Spleen (tissue), 11 donors: Measurements from ENCODE around the gene DNASE1L2. TPM values are rescaled to one million over a fixed set of nuclear protein-coding genes. Genes with fewer than 3 reads are reported as not detected.
A peak's percentile ranks its signal among the peaks of the same experiment; 100 is the strongest.

Source experiments
- DNase-seq: peaks from one replicate; pipeline ENCODE4 v3.0.0-alpha.2; 2020
- H3K27ac ChIP-seq, 8 donors: fragments of 200-600 bp; sonication (generic) in 7 of 8; 1 replicate in 4 of 8; 2 replicates in 4 of 8; pipeline versions ENCODE4 v1.5.0 to v1.8.0; 2016 to 2021; ENCODE audit warnings: inconsistent platforms in 4 of 8, mild to moderate bottlenecking in 4 of 8, moderate library complexity in 1 of 8
- H3K27me3 ChIP-seq, 7 donors: fragments of 200-600 bp; sonication (generic) in 6 of 7; replicated peaks in 1 of 7; 1 replicate in 4 of 7; 2 replicates in 3 of 7; pipeline versions ENCODE4 v1.5.0 to v1.8.0; 2016 to 2021; ENCODE audit warnings: inconsistent platforms in 3 of 7, mild to moderate bottlenecking in 1 of 7
- H3K36me3 ChIP-seq, 6 donors: fragments of 200-600 bp; sonication (generic) in 5 of 6; 1 replicate in 4 of 6; 2 replicates in 2 of 6; pipeline versions ENCODE4 v1.5.0 to v1.8.0; 2016 to 2021; ENCODE audit warnings: inconsistent platforms in 2 of 6
- H3K4me1 ChIP-seq, 6 donors: fragments of 200-600 bp; sonication (generic) in 5 of 6; 1 replicate in 3 of 6; 2 replicates in 3 of 6; pipeline versions ENCODE4 v1.5.0 to v1.8.0; 2016 to 2021; ENCODE audit warnings: inconsistent platforms in 3 of 6
- H3K4me3 ChIP-seq, 8 donors: fragments of 200-600 bp; sonication (generic) in 7 of 8; 1 replicate in 4 of 8; 2 replicates in 4 of 8; pipeline versions ENCODE4 v1.5.0 to v1.8.0; 2016 to 2021; ENCODE audit warnings: inconsistent platforms in 4 of 8, mild to moderate bottlenecking in 4 of 8, moderate library complexity in 2 of 8
- H3K9me3 ChIP-seq, 8 donors: fragments of 200-600 bp; sonication (generic) in 7 of 8; 1 replicate in 4 of 8; 2 replicates in 4 of 8; pipeline versions ENCODE4 v1.5.0 to v1.8.0; 2016 to 2021; ENCODE audit warnings: inconsistent platforms in 4 of 8
- POLR2A ChIP-seq, 3 donors: fragments of 450-650 bp; IDR thresholded peaks; one replicate each; pipeline ENCODE4 v1.5.1; 2017; ENCODE audit warnings: antibody characterized with exemption in 3 of 3, mild to moderate bottlenecking in 1 of 3
- POLR2AphosphoS5 ChIP-seq, 3 donors: sonication (generic); formaldehyde crosslinking; IDR thresholded peaks; one replicate each; pipeline ENCODE4 v1.5.1; 2017; ENCODE audit warnings: antibody characterized with exemption in 3 of 3
- WGBS, 5 donors: extraction: QIAGEN DNeasy Blood & Tissue Kit in 3 of 5; methylation state at CpG; one replicate each; pipeline versions ENCODE4 v1.1.5 to v1.1.7; 2013 to 2018; 5-methylcytosine and 5-hydroxymethylcytosine counted together
- intact Hi-C: fragments of 100-400 bp; cut with DNase I; formaldehyde crosslinking; loops from one replicate; pipeline ENCODE4 v1.15.0; 2023; ENCODE audit warnings: low total_unique reads
- polyA plus RNA-seq, 3 donors: library from polyadenylated mRNA; stranded (reverse); fragments of 200-250 nt; gene quantifications; one replicate each; pipeline ENCODE4 v1.2.1, GENCODE V29; 2013
- total RNA-seq, 7 donors: library from RNA; depleted of rRNA in 3 of 7; stranded (reverse); fragments of >200 nt in 3 of 7; fragmentation: NEBNext Ultra II Directional in 4 of 7; extraction: Animal tissue kit (Norgen Biotek cat#: 25700) in 4 of 7; gene quantifications; one replicate each; pipeline versions ENCODE4 v1.1.0 to v1.2.1, GENCODE V29; 2016 to 2021
- TF ChIP-seq, protein P1 (sequence below), 11 experiments: fragments of 200-600 bp in 7 of 11; fragments of 450-650 bp in 4 of 11; sonication (generic) in 4 of 11; IDR thresholded peaks in 8 of 11; conservative IDR thresholded peaks in 3 of 11; 1 replicate in 7 of 11; 2 replicates in 4 of 11; pipeline versions ENCODE4 v1.4.0 to v1.8.0; 2016 to 2021; ENCODE audit warnings: antibody characterized with exemption in 11 of 11, inconsistent platforms in 4 of 11, mild to moderate bottlenecking in 1 of 11
- donor health status: healthy with polysubstance abuse.
- donor health status: DM: no; HTN: no; CAD: no; lungs with moderate emphysema.
- donor health status: DM: no; HTN: no; CAD: no.
- donor health status: Bipolar disorder and iron deficiency.
- donor health status: healthy.
- donor health status: DM: no; HTN: no; CAD: no.
- donor health status: DM: yes; HTN: yes; CAD: no.

The DNASE1L2 gene
- total and polyA plus RNA-seq, 10 donors, result 0.59 to 2.2 (median 1.2) TPM

DNA sequence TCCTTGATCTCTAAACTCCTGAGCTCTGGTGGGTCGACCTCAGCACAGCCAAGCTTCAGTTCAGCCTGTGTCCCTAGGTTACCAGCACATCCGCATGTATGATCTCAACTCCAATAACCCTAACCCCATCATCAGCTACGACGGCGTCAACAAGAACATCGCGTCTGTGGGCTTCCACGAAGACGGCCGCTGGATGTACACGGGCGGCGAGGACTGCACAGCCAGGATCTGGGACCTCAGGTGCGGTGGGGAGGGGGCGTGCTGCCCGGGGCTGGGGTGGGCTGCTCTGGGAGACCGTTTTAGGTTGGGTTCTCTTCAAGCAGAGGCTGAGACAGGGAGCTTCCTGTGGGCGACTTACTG, 29.8 kb upstream of the DNASE1L2 start:
- peak overlapping the region in 5 of 8 donors; percentile 97 to 99 (median 98) for H3K27ac ChIP-seq
- DNase-seq, result no peak
- H3K27me3 ChIP-seq, result no peaks in the 10 kb centered on the region
- WGBS, 5 donors, result 74 to 87% (median 81%) methylated on average over 18 of the region's 18 CpGs
- no peaks in the 10 kb centered on the region for H3K9me3 ChIP-seq
- peaks cover 12 to 49% (median 32%) of the 10 kb centered on the region in 6 donors for H3K4me1 ChIP-seq
- H3K36me3 ChIP-seq, result peaks cover 0 to 43% (median 33%) of the 10 kb centered on the region in 6 donors
- peak overlapping the region in 6 of 8 donors; percentile 61 to 82 (median 68) for H3K4me3 ChIP-seq
- TF ChIP-seq POLR2AphosphoS5 (IDR thresholded peaks at IDR 0.05) (no peak), POLR2A (IDR thresholded peaks at IDR 0.05) (no peak)
- TF ChIP-seq, protein P1, sequence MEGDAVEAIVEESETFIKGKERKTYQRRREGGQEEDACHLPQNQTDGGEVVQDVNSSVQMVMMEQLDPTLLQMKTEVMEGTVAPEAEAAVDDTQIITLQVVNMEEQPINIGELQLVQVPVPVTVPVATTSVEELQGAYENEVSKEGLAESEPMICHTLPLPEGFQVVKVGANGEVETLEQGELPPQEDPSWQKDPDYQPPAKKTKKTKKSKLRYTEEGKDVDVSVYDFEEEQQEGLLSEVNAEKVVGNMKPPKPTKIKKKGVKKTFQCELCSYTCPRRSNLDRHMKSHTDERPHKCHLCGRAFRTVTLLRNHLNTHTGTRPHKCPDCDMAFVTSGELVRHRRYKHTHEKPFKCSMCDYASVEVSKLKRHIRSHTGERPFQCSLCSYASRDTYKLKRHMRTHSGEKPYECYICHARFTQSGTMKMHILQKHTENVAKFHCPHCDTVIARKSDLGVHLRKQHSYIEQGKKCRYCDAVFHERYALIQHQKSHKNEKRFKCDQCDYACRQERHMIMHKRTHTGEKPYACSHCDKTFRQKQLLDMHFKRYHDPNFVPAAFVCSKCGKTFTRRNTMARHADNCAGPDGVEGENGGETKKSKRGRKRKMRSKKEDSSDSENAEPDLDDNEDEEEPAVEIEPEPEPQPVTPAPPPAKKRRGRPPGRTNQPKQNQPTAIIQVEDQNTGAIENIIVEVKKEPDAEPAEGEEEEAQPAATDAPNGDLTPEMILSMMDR (IDR thresholded peaks at IDR 0.05 in 8 of 11, conservative IDR thresholded peaks at IDR 0.05 in 3 of 11), result no peak
- intact Hi-C loops, result no loop called here

DNA sequence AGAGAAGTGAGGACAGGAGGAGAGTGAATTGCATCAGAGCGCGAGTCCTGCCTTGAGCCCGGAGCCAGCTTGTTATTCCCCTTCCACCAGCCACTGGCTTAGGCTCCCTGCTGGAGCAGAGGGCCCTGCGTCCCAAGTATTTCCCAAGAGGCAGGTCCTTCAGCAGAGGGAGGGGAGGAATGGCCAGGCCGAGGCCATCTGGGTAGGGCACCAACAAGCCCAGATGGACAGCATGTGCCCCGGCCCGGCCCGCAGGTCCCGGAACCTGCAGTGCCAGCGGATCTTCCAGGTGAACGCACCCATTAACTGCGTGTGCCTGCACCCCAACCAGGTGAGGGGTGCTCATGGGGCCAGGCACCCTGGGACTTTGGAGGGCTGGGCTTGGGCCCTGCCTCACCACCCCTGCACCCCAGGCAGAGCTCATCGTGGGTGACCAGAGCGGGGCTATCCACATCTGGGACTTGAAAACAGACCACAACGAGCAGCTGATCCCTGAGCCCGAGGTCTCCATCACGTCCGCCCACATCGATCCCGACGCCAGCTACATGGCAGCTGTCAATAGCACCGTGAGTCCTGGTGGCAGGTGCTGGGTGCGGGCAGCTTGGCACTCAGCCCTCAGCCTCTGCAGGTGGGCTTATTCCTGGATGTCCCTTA, 29.3 kb upstream of the DNASE1L2 start:
- Histone ChIP-seq H3K4me1 (peaks cover 12 to 54% (median 34%) of the 10 kb centered on the region in 6 donors), H3K27ac (peak overlapping the region in 2 of 8 donors; percentile 97 to 99), H3K9me3 (no peaks in the 10 kb centered on the region), H3K4me3 (peak overlapping the region in 1 of 8 donors; percentile 82), H3K36me3 (peaks cover 0 to 46% (median 33%) of the 10 kb centered on the region in 6 donors), H3K27me3 (no peaks in the 10 kb centered on the region)
- intact Hi-C loops, result no loop called here
- 84 to 94% (median 90%) methylated on average over 10 to 23 of the region's 23 CpGs for WGBS, 5 donors
- no peak for DNase-seq
- TF ChIP-seq POLR2A (IDR thresholded peaks at IDR 0.05) (no peak), POLR2AphosphoS5 (IDR thresholded peaks at IDR 0.05) (peak in 1 of 3 donors; percentile 43)
- TF ChIP-seq, protein P1 (IDR thresholded peaks at IDR 0.05 in 8 of 11, conservative IDR thresholded peaks at IDR 0.05 in 3 of 11), result no peak

DNA sequence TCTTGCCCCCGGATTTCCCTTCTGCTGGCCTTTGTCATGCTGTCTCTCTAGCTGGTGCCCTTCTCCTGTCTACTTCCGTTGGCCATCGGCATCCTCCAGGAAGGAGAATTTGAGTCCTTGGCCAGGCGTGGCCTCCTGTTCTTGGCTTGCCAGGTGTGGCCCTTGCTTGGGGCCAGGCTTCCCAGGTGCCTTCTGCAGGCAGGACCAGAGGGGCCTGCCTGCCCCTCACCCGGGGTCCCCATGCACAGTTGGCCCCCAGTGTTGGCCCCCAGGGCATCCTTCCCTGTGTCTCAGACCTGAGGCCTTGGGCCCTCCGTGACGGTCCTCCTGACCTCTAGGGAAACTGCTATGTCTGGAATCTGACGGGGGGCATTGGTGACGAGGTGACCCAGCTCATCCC, 28.4 kb upstream of the DNASE1L2 start:
- Histone ChIP-seq H3K27me3 (no peaks in the 10 kb centered on the region), H3K36me3 (peaks cover 0 to 54% (median 33%) of the 10 kb centered on the region in 6 donors), H3K4me3 (no peak overlapping the region), H3K9me3 (no peaks in the 10 kb centered on the region), H3K27ac (no peak overlapping the region), H3K4me1 (peaks cover 19 to 63% (median 42%) of the 10 kb centered on the region in 6 donors)
- TF ChIP-seq POLR2A (IDR thresholded peaks at IDR 0.05) (no peak), POLR2AphosphoS5 (IDR thresholded peaks at IDR 0.05) (no peak)
- TF ChIP-seq, protein P1 (IDR thresholded peaks at IDR 0.05 in 8 of 11, conservative IDR thresholded peaks at IDR 0.05 in 3 of 11), result no peak
- WGBS, 5 donors, result 83 to 91% (median 86%) methylated on average over 9 of the region's 9 CpGs
- no peak for DNase-seq
- intact Hi-C loops, result no loop called here

GRCh38 chr16:2208308-2208707, 27.9 kb upstream of the DNASE1L2 start:
- WGBS, 5 donors, result 87 to 97% (median 89%) methylated on average over 11 to 23 of the region's 23 CpGs
- Histone ChIP-seq H3K9me3 (no peaks in the 10 kb centered on the region), H3K4me1 (peaks cover 23 to 68% (median 46%) of the 10 kb centered on the region in 6 donors), H3K27me3 (no peaks in the 10 kb centered on the region), H3K36me3 (peaks cover 0 to 54% (median 33%) of the 10 kb centered on the region in 6 donors), H3K4me3 (no peak overlapping the region), H3K27ac (no peak overlapping the region)
- DNase-seq, result no peak
- intact Hi-C loops, result no loop called here
- TF ChIP-seq POLR2AphosphoS5 (IDR thresholded peaks at IDR 0.05), result peak in 1 of 3 donors; percentile 12
- TF ChIP-seq, protein P1 (IDR thresholded peaks at IDR 0.05 in 8 of 11, conservative IDR thresholded peaks at IDR 0.05 in 3 of 11), result no peak
